ENCODE measurements around the gene DEFB108B.
"Not testable (repeated sequence)": the region's sequence is repeated elsewhere in the genome, so short reads cannot be mapped to it uniquely, and the experiment has no call there.

The DEFB108B gene, protein sequence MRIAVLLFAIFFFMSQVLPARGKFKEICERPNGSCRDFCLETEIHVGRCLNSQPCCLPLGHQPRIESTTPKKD

DNA sequence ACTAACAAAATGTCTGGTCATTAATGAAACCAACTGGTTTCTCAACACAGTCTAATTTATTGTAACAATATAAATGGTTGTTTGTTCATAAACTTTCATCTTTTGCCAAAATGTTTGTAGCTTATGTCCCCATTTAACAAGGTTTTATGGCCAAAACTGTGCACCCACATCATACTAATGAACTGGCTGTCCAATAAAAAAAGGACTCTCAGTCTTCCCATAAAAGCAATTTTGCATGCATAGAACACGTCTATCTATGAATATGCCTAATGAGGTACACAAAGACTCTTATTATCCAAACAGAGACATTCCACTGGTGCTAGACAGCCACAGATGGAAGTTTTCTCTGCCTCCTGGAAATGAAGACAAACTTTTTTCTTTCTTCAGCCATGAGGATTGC lies at the start of gene DEFB108B:
TSS of gene DEFB108B (plus strand) at position 390 of the 400 bp plus-strand sequence. CDS start at position 390, 0 bp downstream.
- H3K4me3 ChIP-seq; DNase-seq (ENCODE audit: low spot score): not testable (repeated sequence)

GRCh38 chr11:71786114-71786847 lies 46.7 kb upstream of the DEFB108B start:
- peak; percentile 95 for DNase-seq (ENCODE audit: low spot score)
- H3K27ac ChIP-seq: peak overlapping the region; percentile 84 to 91
- H3K4me3 ChIP-seq: peak overlapping the region; percentile 91

More for the DNA sequence above, at the start of gene DEFB108B:
- not testable (repeated sequence) for H3K27ac ChIP-seq

DNA sequence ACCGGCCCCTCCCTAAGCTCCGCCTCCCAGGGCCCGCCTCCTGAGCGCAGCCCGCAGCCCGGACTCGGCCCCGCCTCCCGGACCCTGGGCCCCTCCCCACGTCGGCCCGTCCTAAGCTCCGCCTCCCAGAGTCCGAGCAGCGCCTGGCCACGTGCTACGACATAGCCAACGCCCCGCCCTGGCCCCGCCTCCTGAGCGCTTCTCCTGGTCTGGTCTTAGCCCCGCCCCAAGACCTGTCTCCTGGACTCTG lies 46.2 kb upstream of the DEFB108B start:
- Histone ChIP-seq H3K27ac (peak overlapping the region; percentile 84 to 96), H3K4me3 (peak overlapping the region; percentile 91)
- DNase-seq (ENCODE audit: low spot score): not testable (repeated sequence)

GRCh38 chr11:71787098-71787823 lies 45.7 kb upstream of the DEFB108B start:
- Histone ChIP-seq H3K27ac (peak overlapping the region; percentile 77 to 96), H3K4me3 (peak overlapping the region; percentile 91)
- TF ChIP-seq, protein P1, sequence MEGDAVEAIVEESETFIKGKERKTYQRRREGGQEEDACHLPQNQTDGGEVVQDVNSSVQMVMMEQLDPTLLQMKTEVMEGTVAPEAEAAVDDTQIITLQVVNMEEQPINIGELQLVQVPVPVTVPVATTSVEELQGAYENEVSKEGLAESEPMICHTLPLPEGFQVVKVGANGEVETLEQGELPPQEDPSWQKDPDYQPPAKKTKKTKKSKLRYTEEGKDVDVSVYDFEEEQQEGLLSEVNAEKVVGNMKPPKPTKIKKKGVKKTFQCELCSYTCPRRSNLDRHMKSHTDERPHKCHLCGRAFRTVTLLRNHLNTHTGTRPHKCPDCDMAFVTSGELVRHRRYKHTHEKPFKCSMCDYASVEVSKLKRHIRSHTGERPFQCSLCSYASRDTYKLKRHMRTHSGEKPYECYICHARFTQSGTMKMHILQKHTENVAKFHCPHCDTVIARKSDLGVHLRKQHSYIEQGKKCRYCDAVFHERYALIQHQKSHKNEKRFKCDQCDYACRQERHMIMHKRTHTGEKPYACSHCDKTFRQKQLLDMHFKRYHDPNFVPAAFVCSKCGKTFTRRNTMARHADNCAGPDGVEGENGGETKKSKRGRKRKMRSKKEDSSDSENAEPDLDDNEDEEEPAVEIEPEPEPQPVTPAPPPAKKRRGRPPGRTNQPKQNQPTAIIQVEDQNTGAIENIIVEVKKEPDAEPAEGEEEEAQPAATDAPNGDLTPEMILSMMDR (IDR thresholded peaks at IDR 0.05): no peak
- DNase-seq (ENCODE audit: low spot score): peak; percentile 100

- not testable (repeated sequence) for DNase-seq (ENCODE audit: low spot score)
- H3K4me3 ChIP-seq: peak overlapping the region; percentile 91
- H3K27ac ChIP-seq: peak overlapping the region; percentile 77 to 96
Measured at GRCh38 chr11:71787824-71788454, 45.1 kb upstream of the DEFB108B start.

DNA sequence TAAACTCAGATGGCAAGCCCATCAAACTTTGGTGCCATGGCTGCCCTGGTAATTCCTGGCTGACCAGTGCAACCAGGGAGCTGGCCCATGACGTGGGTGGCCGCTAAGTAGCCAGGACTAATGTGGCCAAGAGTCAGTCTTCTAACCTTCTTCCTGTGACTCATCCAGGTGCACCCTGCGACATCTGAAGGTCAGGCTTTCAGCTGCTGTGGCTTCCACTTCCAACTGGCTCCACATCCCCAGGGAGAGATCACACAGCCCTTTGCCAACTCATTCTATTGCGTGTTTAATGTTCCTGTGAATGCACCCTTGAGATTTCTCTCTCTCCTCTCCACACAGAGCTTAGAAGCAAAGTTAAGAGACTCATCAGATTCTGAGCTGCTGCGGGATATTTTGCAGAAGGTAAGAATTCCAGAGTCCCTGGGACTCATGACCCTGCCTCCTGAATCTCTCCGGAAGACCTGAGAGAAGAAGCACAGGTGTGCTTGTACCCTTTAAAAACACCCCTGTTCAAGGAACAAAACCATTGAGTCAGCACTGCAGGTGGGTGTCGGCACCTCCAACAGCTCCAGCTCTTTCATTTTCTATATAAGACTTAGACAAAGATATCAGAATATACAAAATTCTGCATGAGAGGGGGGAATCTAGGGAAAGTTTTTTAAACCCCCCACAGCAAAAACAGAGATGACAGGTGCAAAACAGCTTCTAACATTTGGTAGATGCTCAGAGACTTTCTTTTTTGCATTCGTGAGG lies 43.4 kb upstream of the DEFB108B start:
- not testable (repeated sequence) for H3K27ac ChIP-seq; H3K4me3 ChIP-seq; DNase-seq (ENCODE audit: low spot score)

DNA sequence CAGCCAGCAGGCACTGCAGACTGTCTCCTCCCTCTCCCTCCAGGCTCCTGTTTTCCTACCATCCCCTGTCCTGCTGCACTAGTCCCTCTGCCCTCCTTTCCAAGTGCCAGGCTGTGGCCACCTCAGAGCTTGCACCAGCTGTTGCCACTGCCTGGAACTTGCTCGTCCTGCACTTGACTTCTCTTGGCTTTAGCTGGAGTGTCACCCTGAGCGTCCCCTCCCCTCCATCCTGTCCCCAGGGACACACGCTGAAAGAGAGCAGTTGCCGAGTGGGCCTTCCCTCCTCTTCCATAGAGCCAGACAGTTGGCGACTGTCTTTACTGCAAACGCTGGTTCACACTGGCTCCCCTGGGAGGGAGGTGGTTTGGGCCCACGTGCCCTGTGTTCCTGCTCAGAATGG lies 41.9 kb upstream of the DEFB108B start:
- H3K27ac ChIP-seq: not testable (repeated sequence)

DNA sequence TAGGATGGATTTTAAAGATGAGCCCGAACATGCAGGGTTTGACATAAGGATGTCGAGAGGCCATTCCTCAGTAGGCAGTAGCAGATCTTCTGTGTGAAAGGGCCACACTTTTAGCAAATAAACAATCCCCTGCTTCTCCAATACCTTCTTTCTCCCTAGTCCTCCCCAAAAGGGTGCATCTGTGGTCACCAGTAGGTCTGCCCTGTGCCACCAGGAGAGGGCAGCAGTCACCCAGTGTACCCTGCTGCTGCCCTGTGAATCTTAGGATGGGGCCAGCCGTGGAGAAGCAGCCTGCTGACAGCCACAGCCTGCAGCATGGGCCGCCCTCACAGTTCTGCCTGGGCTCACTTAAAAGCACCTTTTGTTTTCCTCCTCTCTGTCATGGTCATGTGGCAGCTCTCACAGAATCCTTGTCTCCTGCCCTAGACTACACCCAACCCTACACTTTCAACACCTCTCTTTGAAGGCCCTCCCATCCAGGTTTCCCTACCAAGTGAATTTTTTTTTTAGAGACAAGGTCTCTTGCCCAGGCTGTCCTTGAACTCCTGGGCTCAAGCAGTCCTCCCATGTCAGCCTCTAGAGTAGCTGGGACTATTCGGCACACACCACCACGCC lies 40.3 kb upstream of the DEFB108B start:
- not testable (repeated sequence) for H3K4me3 ChIP-seq; DNase-seq (ENCODE audit: low spot score); H3K27ac ChIP-seq
- TF ChIP-seq, protein P1 (IDR thresholded peaks at IDR 0.05): peak; percentile 38

More for the DNA sequence above, 41.9 kb upstream of the DEFB108B start:
- not testable (repeated sequence) for H3K4me3 ChIP-seq; DNase-seq (ENCODE audit: low spot score)

DNA sequence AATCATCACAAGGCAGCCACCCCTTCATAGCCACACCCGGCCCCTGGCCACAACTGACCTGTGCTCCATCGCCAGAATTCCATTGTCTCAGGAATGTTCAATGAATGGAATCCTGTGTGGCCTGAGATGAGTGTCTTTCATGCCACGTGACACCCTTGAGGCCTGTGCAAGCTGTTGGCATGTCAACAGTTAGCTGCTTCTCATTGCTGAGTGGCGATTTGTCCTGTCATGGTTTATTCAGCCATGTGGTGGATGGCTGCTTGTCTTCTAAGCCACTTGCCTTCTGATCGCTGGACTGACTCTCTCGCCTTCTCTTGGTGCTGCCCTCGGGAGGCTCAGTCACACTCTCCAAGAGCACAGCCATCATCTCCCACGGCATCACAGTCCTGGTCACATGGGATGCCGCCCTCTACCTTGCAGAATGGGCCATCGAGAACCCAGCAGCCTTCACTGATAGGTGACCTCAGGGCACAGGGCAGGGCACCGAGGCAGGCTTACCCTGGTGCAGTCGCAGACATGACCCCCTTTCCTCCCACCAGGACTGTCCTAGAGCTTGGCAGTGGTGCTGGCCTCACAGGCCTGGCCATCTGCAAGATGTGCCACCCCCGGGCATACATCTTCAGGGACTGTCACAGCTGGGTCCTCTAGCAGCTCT lies 38.5 kb upstream of the DEFB108B start:
- not testable (repeated sequence) for DNase-seq (ENCODE audit: low spot score); H3K27ac ChIP-seq; H3K4me3 ChIP-seq

DNA sequence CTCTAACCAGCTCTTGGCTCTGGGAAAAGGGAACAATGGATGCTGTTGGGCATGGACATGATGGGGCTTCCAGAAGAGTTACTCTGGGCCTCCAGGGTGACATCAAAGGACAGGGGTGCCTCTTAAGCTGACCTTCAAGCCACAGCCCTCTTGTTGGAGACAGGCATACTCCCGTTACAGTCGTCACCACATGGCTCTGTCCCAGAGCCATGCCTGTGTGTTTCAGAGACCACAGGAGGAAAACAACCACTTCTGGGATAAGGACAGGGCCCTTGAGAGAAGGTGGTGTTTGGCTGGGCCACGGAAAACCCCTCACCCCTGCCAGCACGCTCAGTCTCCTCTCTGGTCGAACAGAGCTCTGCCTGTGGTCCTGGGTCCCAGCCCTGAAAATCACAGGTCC lies 37.8 kb upstream of the DEFB108B start:
- not testable (repeated sequence) for H3K27ac ChIP-seq; H3K4me3 ChIP-seq; DNase-seq (ENCODE audit: low spot score)

DNA sequence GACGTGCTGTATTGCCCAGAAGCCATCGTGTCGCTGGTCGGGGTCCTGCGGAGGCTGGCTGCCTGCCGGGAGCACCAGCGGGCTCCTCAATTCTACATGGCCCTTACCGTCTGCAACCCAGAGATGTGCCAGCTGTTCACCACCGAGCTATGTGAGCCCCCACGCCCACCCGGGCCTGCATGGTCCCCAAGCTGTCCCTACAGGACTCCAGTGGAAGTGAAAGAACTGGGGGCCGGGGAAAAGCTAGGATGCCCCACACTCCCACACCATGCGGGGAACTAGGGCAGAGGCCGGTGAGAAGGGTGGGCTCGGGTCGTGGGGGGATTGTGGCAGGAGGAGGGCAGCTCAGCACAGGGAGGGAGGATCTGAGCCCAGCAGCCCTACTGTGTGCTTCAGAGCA lies 37.0 kb upstream of the DEFB108B start:
- DNase-seq (ENCODE audit: low spot score); H3K27ac ChIP-seq: not testable (repeated sequence)

GRCh38 chr11:71796781-71797180 lies 36.2 kb upstream of the DEFB108B start:
- not testable (repeated sequence) for H3K4me3 ChIP-seq; H3K27ac ChIP-seq; DNase-seq (ENCODE audit: low spot score)

More for the DNA sequence above, 37.0 kb upstream of the DEFB108B start:
- not testable (repeated sequence) for H3K4me3 ChIP-seq

- not testable (repeated sequence) for H3K27ac ChIP-seq; H3K4me3 ChIP-seq; DNase-seq (ENCODE audit: low spot score)
Measured at GRCh38 chr11:71799556-71800128, 33.4 kb upstream of the DEFB108B start.

All from coronary artery (tissue), 2 donors.